GM19351 (cell line): ENCODE data around the gene MAML2.
A peak's percentile ranks its signal among the peaks of the same experiment; 100 is the strongest.

Source experiments
- ATAC-seq: cut with Tn5 transposase; IDR thresholded peaks from one replicate; pipeline ENCODE4 v1.9.1; 2021; ENCODE audit warnings: mild to moderate bottlenecking, moderate library complexity; ENCODE audit not compliant: unreplicated experiment

MAML2 gene

GRCh38 chr11:96162816-96163499 is 180.0 kb downstream of the MAML2 start:
- ATAC-seq, result no peak

- no peak for ATAC-seq
These were observed 181.5 kb downstream of the MAML2 start for GRCh38 chr11:96161307-96162089.

- no peak for ATAC-seq
These were observed 182.2 kb downstream of the MAML2 start for GRCh38 chr11:96160732-96161306.

GRCh38 chr11:96159968-96160367 is 183.0 kb downstream of the MAML2 start:
- no peak for ATAC-seq

- ATAC-seq, result no peak
These were observed 184.9 kb downstream of the MAML2 start for GRCh38 chr11:96158126-96158525.

GRCh38 chr11:96157517-96157873 is 185.5 kb downstream of the MAML2 start:
- ATAC-seq, result no peak

- ATAC-seq, result no peak
These were observed 186.6 kb downstream of the MAML2 start for GRCh38 chr11:96156379-96156722.

DNA sequence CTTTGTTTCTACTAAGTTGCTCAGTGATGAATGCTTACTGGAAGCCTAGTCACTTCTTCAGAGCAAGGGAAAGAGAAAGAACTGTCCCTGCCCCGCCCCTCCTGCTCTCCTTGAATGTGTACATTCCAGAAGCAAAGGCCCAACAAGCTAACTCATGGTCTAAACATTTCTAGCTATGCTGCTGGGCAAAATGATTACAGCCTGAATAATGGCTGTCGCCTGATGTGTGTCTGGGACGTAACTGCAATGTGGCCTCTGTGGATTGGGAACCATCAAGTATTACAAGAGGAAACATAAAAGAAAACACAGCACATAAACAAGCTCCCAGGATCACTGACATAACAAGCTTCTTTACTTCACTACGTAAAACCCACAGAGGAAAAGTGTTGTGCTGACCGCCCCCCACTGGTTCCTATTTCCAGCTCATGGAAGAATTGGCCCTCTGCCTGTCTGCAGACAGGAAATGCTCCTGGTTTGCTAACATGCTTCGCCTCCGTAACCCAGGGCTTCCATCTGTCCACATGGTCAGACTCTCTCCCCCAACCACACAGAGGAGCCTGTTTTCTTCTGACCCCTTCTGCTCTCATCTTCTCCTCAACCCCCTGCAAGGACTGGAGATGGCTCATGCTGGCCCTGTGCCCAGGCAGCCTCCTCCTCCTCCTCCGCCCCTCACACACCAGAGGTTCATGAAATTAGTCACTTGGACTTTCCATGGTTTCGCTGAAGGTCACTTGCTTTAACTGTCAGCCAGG is 187.2 kb downstream of the MAML2 start:
- ATAC-seq, result peak; percentile 60

- ATAC-seq, result no peak
These were observed 188.0 kb downstream of the MAML2 start for GRCh38 chr11:96154802-96155520.

GRCh38 chr11:96152623-96153022 is 190.4 kb downstream of the MAML2 start:
- ATAC-seq, result no peak

DNA sequence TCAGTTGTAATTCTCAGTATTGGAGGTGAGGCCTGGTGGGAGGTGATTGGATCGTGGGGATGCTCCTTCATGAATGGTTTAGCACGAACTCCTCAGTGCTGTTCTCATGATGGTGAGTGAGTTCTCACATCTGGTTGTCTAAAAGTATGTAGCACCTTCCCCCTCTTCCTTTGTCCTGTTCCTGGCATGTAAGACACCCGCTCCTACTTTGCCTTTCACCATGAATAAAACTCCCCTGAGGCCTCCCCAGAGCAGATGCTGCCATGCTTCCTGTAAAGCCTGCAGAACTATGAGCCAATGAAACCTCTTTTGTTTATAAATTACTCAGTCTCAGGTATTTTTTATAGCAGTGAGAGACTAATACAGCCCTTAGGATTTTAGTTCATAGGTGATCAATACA is 191.5 kb downstream of the MAML2 start:
- no peak for ATAC-seq

DNA sequence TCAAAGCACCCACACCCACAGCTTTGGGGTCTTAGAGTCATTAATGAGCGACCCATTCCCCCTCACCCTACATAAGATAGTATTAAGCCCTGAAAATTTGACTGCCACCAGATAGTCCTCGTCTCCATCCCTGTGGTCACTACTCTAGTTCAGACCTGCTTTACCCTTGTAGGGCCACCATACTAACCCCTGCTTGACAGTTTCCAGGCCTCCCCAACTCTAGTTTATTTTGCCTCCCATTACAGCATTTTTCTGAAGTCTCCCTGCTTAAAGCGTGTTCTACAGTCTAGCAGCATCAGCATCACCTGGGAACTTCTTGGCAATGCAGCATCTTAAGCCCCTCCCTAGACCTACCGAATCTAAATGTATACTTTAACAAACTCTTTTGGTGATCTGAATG is 192.4 kb downstream of the MAML2 start:
- ATAC-seq, result no peak

DNA sequence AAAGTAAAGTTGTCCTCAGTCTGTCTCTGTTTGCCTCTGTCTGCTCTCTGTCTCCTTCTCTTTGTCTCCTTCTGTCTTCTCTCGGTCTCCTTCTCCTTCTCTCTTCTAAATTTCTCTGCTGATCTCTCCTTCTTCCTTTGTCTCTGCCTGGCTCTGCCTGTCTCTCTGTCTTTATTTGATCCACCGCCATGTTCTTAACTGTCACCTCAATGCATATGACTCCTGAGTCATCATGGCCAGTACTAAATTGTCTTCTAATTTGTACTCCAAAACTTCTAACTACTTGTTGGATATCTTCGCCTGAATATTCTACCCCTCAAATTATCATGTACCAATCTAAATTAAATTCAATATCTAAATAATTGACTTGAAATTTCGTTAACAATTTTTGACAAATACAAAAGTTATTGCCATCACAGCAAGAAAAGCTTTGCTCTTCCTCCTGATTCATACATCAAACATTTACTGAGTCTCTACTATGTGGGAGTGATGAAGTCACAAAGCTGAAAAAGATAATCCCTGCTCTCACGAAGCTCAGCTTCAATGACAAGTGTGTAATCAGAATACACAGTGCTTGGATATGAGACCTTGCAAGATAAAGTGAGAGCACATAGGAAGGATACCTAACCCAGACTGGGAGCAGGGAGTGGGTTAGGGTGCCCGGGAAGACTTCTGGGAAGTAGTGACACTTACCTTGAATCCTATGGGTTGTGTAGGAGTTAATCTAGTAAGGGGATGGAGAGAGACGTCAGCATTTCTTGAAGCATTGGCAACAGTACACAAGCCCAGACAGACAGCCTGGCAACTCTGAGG is 193.0 kb downstream of the MAML2 start:
- ATAC-seq, result no peak

DNA sequence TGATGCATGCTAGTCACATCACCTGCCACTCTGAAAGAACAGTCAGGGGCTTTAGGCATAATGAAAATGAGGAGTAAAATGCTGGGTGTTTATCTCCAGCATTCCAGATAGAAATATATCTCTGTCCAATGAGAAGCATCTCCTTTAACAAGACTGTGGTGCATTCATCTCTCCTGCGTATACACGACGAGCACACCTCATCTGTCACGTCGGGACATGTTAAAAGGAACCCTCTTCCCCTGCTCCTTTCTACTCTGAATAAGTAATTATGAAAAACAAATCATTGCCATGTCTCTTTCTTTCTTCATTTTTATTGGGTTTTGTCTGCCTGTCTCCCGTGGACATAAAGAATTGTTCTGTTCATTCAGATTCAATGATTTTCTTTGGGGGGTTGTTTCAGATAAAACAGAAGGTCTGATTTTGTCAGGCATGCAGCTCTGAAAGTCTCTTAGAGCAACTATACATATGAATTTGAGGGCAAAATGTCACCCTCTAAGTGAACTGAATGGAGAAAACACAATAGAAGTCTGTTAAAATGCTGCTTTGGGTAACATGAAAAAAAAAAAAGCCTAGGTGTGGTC is 195.0 kb downstream of the MAML2 start:
- ATAC-seq, result no peak

- ATAC-seq, result no peak
These were observed 195.8 kb downstream of the MAML2 start for GRCh38 chr11:96147186-96147585.

GRCh38 chr11:96146765-96147164 is 196.2 kb downstream of the MAML2 start:
- ATAC-seq, result no peak

DNA sequence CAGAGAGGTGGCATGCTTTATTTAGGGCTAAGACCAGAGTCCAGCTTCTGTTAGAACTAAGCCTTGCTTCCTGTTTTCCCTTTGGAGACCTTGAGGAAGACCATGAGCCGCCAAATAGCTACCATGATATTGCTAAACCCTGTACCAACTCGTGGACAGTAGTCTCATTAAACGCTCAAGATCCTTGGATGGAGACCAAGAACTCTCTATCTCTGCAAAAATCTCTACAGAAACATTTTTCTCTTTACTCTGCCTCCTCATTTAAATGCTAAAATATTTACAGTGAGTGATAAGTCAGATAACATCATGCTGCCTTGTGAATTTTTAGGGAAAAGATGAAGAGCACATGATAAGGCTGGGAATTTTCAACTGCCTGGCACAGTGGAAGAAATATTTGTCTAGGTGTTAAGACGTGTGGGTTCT is 197.8 kb downstream of the MAML2 start:
- ATAC-seq, result no peak

GRCh38 chr11:96144553-96144952 is 198.4 kb downstream of the MAML2 start:
- ATAC-seq, result no peak

DNA sequence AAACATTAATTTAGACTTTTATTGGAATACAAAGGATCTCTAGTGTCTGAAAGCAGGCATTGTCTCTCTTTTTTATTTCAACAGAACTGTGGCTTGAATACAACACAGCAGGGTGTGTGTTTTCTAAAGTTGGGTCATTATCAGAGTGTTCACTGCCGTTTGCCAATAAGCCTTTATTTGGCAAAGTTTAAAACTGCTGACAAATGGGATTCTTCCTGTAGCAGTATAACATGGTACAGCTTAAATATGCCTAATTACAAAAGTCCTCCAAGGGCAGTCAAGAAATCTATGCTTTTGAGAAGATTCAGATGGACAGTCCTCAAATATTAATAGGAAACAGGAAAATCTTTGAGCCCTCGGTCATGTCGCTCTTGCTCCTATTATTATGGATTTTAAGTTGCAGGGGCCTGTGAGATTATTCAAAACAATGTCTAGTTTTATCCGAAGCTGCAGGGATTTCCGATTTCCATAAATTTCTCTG is 199.9 kb downstream of the MAML2 start:
- no peak for ATAC-seq

- no peak for ATAC-seq
These were observed 201.4 kb downstream of the MAML2 start for GRCh38 chr11:96141626-96142025.
